GM21576 (cell line): Measurements from ENCODE around the gene AMOTL2.

Source experiments
- ATAC-seq: cut with Tn5 transposase; IDR thresholded peaks from one replicate; pipeline ENCODE4 v1.9.1; 2021; ENCODE audit warnings: mild to moderate bottlenecking, moderate library complexity; ENCODE audit not compliant: unreplicated experiment

AMOTL2 gene

GRCh38 chr3:134318166-134318565 lies 56.1 kb downstream of the AMOTL2 start:
- no peak for ATAC-seq

- no peak for ATAC-seq
Measured at GRCh38 chr3:134317106-134317947, 56.9 kb downstream of the AMOTL2 start.

DNA sequence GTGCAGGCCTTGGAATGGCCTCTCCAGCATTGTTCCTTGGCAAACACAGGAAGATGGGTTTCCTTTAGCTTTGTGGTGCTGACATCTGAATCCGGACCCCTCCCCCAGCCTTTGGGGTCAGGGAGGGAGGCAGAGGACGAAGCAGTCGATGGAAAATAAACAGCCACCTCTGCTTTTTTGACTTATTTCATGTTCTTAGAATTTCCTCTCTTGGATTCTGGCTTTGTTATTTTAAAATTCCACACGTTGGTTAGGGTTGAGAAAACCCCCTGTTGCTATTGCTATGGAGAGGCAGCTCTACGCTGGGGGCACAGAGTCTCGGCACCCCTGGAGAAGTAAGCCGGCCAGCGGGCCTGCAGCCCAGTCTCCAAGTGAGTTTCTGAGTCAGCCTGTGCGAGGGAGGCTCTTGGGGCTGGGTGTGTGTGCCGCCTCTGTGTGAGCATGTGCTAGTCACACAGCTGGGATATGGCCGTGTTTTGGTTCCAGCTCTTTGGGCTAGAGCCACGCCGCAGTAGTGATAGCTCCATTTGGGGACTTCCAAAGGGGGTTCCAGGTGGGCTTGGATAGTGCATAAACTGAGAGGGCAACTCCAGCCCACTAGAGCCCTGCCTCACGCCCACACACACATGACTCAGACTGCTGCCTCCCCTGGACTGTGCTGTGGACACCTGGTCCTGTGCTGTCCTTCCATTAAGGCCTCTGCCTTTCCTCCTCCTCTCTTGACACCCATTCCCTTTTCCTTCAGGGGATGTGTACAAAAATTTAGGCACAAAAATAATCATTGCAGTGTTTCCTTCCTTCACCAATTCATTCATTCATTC lies 58.8 kb downstream of the AMOTL2 start:
- ATAC-seq, result no peak

- ATAC-seq, result no peak
Measured at GRCh38 chr3:134314588-134315285, 59.5 kb downstream of the AMOTL2 start.

DNA sequence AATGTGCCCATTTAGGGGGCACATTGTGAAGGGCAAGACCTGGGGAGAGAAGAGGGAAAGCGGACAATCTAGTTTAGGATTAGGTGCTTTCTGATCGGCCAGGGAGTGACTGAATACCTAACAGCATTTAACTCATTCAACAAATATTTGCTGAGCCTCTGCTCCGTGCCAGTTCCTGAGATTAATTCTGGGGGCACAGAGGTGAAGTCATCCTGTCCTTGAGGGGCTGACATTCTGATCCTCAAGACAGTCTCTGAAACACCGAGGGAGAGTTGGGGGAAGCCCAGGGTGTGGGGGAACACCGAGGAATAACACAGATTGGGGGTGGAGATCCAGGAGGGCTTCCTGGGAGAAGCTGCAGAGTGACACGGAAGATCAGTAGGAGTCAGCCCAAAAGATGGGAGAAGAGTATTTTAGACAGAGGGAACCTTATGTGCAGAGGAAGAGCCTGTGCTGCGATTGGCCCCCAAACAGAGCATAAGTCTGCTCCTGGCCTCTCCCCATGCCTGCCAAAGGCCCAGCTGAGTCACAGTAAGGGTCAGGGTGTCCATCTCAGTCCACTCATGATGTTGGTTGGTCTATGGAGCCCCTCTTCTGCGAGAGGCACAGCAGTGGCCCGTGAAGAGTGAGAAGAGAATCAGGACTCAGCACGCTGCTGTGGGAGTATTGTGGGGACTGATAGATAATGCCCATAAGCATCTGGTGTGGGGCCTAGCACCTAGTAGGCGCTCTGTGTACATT lies 60.2 kb downstream of the AMOTL2 start:
- no peak for ATAC-seq

GRCh38 chr3:134312873-134313846 lies 61.1 kb downstream of the AMOTL2 start:
- no peak for ATAC-seq

GRCh38 chr3:134312072-134312872 lies 62.0 kb downstream of the AMOTL2 start:
- no peak for ATAC-seq

DNA sequence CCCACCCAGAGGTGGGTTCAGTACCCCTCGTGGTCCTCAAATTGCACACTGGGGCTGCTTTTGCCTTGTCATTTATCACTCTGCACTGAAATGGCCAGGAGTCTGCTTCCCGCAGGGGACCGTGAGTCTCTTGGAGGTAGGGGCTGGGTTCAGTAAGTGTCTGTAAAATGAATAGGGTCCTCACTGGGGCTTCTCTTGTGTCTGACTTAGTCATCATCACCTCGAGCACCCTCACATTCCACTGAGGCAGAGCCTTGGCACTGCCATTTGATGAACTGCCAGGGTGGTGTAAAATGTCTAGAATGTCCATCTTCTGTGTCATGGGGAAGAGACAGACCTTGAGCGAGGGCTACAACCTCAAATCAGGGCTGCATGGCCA lies 62.6 kb downstream of the AMOTL2 start:
- no peak for ATAC-seq

DNA sequence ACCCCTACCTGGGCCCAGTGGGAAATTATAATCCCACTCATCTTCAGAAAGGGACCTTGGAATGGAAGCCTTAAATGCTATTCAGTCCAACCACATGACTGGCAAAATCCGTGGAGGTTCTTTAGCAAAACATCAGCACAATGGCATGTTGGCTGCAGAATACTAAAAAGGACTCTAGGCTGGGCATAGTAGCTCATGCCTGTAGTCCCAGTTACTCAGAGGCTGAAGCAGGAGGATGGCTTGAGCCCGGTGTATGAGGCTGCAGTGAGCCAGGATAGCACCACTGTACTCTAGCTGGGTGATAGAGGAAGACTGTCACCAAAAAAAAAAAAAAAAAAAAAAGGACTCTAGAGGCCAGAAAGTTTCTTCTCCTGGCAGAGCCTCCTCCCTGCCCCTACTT lies 63.0 kb downstream of the AMOTL2 start:
- ATAC-seq, result no peak

DNA sequence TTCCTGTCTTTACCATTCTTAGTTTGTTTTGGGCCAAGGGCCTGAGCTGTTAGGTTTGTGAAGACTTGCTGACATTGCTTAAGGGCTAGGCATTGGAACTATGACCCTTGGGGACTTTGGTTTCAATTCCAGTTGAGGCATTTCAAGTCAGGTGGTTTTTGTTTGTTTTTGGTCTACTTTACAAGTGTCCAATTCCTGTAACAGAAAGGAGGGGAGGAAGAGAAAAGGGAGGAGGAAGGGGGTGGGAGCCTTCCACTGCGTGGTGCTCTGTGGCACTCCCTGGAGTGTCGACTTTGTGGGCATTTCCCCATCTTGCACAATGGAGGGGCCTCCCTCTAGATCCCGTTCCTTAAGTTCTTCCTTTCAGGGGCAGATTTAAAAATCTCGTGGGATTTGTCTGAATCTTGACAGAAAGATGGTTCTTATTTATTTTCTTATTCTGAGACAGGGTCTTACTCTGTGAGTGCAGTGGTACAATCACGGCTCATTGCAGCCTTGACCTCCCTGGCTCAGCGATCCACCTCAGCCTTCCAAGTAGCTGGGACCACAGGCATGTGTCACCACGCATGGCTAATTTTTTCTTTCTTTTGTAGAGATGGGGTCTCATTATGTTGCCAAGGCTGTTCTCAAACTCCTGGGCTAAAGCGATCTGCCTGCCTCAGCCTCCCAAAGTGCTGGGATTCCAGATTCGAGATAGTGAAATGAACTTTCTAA lies 64.1 kb downstream of the AMOTL2 start:
- no peak for ATAC-seq

GRCh38 chr3:134308350-134308891 lies 65.8 kb downstream of the AMOTL2 start:
- no peak for ATAC-seq

DNA sequence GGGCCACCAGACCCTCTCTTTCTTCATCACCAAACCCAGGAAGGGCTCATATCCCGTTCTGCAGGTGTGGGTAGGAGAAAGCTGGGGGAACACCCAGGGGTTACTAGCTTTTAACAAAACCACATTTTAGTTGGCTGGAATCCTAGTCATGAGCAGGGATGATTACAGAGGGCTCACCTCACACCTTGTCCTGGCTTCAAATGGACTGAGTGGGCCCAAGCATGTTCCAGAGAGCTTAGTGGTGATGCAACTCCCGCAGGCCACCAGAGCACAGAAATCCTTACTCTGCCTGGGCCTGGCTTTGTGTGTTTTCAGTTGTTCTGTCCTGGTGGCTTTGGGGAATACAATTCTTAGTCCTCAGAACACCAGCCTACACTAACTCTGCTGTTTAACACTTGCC lies 66.8 kb downstream of the AMOTL2 start:
- no peak for ATAC-seq

DNA sequence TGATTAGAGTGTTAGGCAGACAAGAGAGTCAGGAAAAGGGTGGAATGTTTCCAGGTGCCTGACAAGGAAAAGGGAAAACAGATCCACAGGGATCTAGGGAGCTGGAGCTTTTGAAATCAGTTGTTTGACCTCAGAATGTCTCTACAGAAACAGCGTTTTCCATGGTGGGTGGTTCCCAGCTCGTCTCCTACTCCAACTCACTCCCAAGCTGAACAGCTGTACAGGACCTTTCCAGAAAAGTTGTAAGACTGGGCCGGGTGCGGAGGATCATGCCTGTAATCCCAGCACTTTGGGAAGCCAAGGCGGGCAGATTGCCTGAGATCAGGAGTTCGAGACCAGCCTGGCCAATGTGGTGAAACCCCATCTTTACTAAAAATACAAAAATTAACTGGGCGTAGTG lies 67.9 kb downstream of the AMOTL2 start:
- ATAC-seq, result no peak
